ENCODE data around the gene NFIC.

GRCh38 chr19:3415695-3416094 is 49.3 kb downstream of the NFIC start:
- no peak for TF ChIP-seq MAX (IDR thresholded peaks at IDR 0.05; ENCODE audit: low read depth, low read length)
- TF ChIP-seq SMC3 (IDR thresholded peaks at IDR 0.05; ENCODE audit: borderline replicate concordance, low read length), result no peak
- no peak for TF ChIP-seq CTCF (IDR thresholded peaks at IDR 0.05 in 2 of 3, conservative IDR thresholded peaks at IDR 0.05 in 1 of 3; ENCODE audit: control insufficient read depth in 2 of 3, extremely low read depth in 1 of 3, insufficient read depth in 1 of 3, low read depth in 3 of 3, low read length in 3 of 3)
- no peak for TF ChIP-seq NFIC (IDR thresholded peaks at IDR 0.05; ENCODE audit: low read depth, low read length)
- no peak for TF ChIP-seq EP300 (IDR thresholded peaks at IDR 0.05; ENCODE audit: borderline replicate concordance in 1 of 2, control insufficient read depth in 1 of 2, low read depth in 2 of 2, low read length in 2 of 2)
- no peak for TF ChIP-seq PBX3 (IDR thresholded peaks at IDR 0.05; ENCODE audit: insufficient replicate concordance, low read depth, low read length)
- no peak for TF ChIP-seq PAX8 (IDR thresholded peaks at IDR 0.05)
- TF ChIP-seq TCF12 (IDR thresholded peaks at IDR 0.05; ENCODE audit: low read depth, low read length), result no peak
